Measurements from ENCODE around the gene QKI.

DNA sequence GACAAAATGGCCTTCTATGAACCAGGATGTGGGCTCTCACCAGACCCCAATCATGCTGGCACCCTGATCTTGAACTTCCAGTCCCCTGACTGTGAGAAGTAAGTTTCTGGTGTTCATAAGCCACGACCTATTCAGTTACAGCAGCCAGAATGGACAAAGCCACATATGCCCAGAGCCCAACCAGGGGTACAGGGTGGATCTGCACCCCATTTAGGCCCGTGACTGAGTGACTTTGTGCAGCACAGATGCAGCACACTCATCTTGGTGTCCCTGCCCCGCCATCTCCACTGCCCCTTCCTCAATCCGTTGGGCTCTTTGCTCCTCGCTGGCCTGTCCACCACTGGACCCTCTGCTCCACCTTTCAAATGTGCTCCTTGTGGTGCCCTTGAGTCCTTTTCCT lies 205.6 kb downstream of the QKI start:
- TF ChIP-seq, protein P1, sequence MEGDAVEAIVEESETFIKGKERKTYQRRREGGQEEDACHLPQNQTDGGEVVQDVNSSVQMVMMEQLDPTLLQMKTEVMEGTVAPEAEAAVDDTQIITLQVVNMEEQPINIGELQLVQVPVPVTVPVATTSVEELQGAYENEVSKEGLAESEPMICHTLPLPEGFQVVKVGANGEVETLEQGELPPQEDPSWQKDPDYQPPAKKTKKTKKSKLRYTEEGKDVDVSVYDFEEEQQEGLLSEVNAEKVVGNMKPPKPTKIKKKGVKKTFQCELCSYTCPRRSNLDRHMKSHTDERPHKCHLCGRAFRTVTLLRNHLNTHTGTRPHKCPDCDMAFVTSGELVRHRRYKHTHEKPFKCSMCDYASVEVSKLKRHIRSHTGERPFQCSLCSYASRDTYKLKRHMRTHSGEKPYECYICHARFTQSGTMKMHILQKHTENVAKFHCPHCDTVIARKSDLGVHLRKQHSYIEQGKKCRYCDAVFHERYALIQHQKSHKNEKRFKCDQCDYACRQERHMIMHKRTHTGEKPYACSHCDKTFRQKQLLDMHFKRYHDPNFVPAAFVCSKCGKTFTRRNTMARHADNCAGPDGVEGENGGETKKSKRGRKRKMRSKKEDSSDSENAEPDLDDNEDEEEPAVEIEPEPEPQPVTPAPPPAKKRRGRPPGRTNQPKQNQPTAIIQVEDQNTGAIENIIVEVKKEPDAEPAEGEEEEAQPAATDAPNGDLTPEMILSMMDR (IDR thresholded peaks at IDR 0.05) = no peak
- no peak for TF ChIP-seq POLR2AphosphoS5 (IDR thresholded peaks at IDR 0.05)

Measured in breast epithelium (tissue), 3 donors.